IMR-90 (cell line): Measurements from ENCODE around the gene CCKAR. TPM values are rescaled to one million over a fixed set of nuclear protein-coding genes. Genes with fewer than 3 reads are reported as not detected.

Source experiments
- ATAC-seq: fragments of 200-7000 bp; cut with Tn5 transposase; 2 replicates; pipeline ENCODE4 v1.9.1; 2020; ENCODE audit warnings: low read depth, mild to moderate bottlenecking, moderate library complexity
- BruUV-seq: library from RNA; stranded (reverse); fragments of 400-500 nt; replicated peaks from 2 replicates; lab custom pipeline; 2021; lab: Mats Ljungman, UMichigan
- CTCF ChIA-PET: fragments of 300-600 bp; formaldehyde crosslinking; extraction: SDS; loops from one replicate; lab custom pipeline; 2021; ENCODE audit warnings: antibody characterized with exemption; lab: Yijun Ruan, JAX
- POLR2A ChIA-PET: fragments of 300-600 bp; sonication (Branson Sonifier 250); formaldehyde crosslinking; loops from one replicate; lab custom pipeline; 2022; ENCODE audit warnings: antibody characterized with exemption; ENCODE audit not compliant: unreplicated experiment; lab: Charles Lee
- DNase-seq: peaks from one replicate; pipeline ENCODE4 v3.0.0; 2013
- H2AFZ ChIP-seq: replicated peaks from 2 replicates; pipeline ENCODE3; 2013; ENCODE audit warnings: low read length, mild to moderate bottlenecking; ENCODE audit not compliant: poor library complexity
- H2AK5ac ChIP-seq: 2 replicates; pipeline ENCODE4 v1.6.1; 2013; ENCODE audit warnings: low read depth, low read length, inconsistent platforms
- H2AK9ac ChIP-seq: replicated peaks from 2 replicates; pipeline ENCODE3; 2013; ENCODE audit warnings: mild to moderate bottlenecking, low read depth, low read length, moderate library complexity; ENCODE audit not compliant: poor library complexity
- H2BK120ac ChIP-seq: 2 replicates; pipeline ENCODE4 v1.6.1; 2013; ENCODE audit warnings: low read depth, low read length, inconsistent platforms
- H2BK15ac ChIP-seq: 3 replicates; pipeline ENCODE4 v1.6.1; 2013; ENCODE audit warnings: low read depth, low read length, inconsistent platforms
- H2BK20ac ChIP-seq: 2 replicates; pipeline ENCODE4 v1.6.1; 2013; ENCODE audit warnings: low read depth, mild to moderate bottlenecking, inconsistent platforms, low read length, moderate library complexity
- H2BK5ac ChIP-seq: 2 replicates; pipeline ENCODE4 v1.6.1; 2013; ENCODE audit warnings: mild to moderate bottlenecking, low read depth, low read length, inconsistent platforms; ENCODE audit not compliant: poor library complexity, severe bottlenecking
- H3K14ac ChIP-seq: replicated peaks from 2 replicates; pipeline ENCODE4 v1.6.1; 2013; ENCODE audit warnings: low read depth, low read length, inconsistent platforms
- H3K18ac ChIP-seq: 2 replicates; pipeline ENCODE4 v1.6.1; 2013; ENCODE audit warnings: low read depth, low read length, control low read depth
- H3K23ac ChIP-seq: 2 replicates; pipeline ENCODE4 v1.6.1; 2013; ENCODE audit warnings: low read depth, low read length, inconsistent platforms
- H3K27ac ChIP-seq: 2 replicates; pipeline ENCODE4 v1.5.1; 2013; ENCODE audit warnings: mild to moderate bottlenecking, control low read depth, low read length; ENCODE audit not compliant: insufficient read depth
- H3K27me3 ChIP-seq: 2 replicates; pipeline ENCODE4 v1.6.1; 2013; ENCODE audit warnings: low read length; ENCODE audit not compliant: control insufficient read depth, insufficient read depth
- H3K36me3 ChIP-seq: 2 replicates; pipeline ENCODE4 v1.6.1; 2013; ENCODE audit warnings: low read length, mixed read lengths; ENCODE audit not compliant: control insufficient read depth, insufficient read depth
- H3K4ac ChIP-seq: 2 replicates; pipeline ENCODE4 v1.6.1; 2013; ENCODE audit warnings: low read depth, low read length, inconsistent platforms
- H3K4me1 ChIP-seq: 2 replicates; pipeline ENCODE4 v1.6.1; 2013; ENCODE audit warnings: low read length, mixed read lengths; ENCODE audit not compliant: control insufficient read depth, insufficient read depth
- H3K4me2 ChIP-seq: 2 replicates; pipeline ENCODE4 v1.6.1; 2013; ENCODE audit warnings: low read depth, mild to moderate bottlenecking, control low read depth, low read length, moderate library complexity
- H3K4me3 ChIP-seq: 2 replicates; pipeline ENCODE4 v1.5.1; 2013; ENCODE audit warnings: low read depth, mild to moderate bottlenecking, control low read depth, low read length, moderate library complexity; ENCODE audit not compliant: insufficient read depth
- H3K56ac ChIP-seq: 2 replicates; pipeline ENCODE4 v1.6.1; 2013; ENCODE audit warnings: low read length, inconsistent platforms; ENCODE audit not compliant: insufficient read depth; ENCODE audit errors: extremely low read depth
- H3K79me1 ChIP-seq, 2 experiments: 2 replicates each; pipeline ENCODE4 v1.6.1; 2013; ENCODE audit warnings: low read length in 2 of 2, inconsistent platforms in 1 of 2, low read depth in 1 of 2
- H3K9ac ChIP-seq: 2 replicates; pipeline ENCODE4 v1.6.1; 2013; ENCODE audit warnings: low read depth, low read length, control low read depth
- H3K9me1 ChIP-seq: 2 replicates; pipeline ENCODE4 v1.6.1; 2013; ENCODE audit warnings: low read length, inconsistent platforms; ENCODE audit not compliant: insufficient read depth
- H3K9me3 ChIP-seq: 2 replicates; pipeline ENCODE4 v1.6.1; 2013; ENCODE audit warnings: low read length; ENCODE audit not compliant: control insufficient read depth, insufficient read depth
- H4K20me1 ChIP-seq: 2 replicates; pipeline ENCODE4 v1.6.1; 2013; ENCODE audit warnings: low read length, inconsistent platforms; ENCODE audit not compliant: insufficient read depth
- H4K5ac ChIP-seq: 2 replicates; pipeline ENCODE4 v1.6.1; 2013; ENCODE audit warnings: mild to moderate bottlenecking, low read depth, low read length, control low read depth
- H4K8ac ChIP-seq, 2 experiments: 2 replicates each; pipeline ENCODE4 v1.6.1; 2013; ENCODE audit warnings: low read depth in 2 of 2, low read length in 2 of 2, control low read depth in 1 of 2, inconsistent platforms in 1 of 2
- H4K91ac ChIP-seq: 2 replicates; pipeline ENCODE4 v1.6.1; 2013; ENCODE audit warnings: low read depth, low read length, inconsistent platforms; ENCODE audit not compliant: insufficient read depth
- BHLHE40 ChIP-seq: fragments of 150-350 bp; IDR thresholded peaks from 2 replicates; pipeline ENCODE4 v1.6.1; 2016; ENCODE audit warnings: mild to moderate bottlenecking, low read depth, low read length
- CEBPB ChIP-seq: IDR thresholded peaks from 2 replicates; pipeline ENCODE4 v1.6.1; 2012; ENCODE audit warnings: low read depth, low read length, improper control_type of control experiment
- WGBS, 2 experiments: methylation state at CpG; one replicate each; pipeline versions ENCODE4 v1.1.5 to v1.1.7; 2013; ENCODE audit warnings: missing lambda C conversion rate in 2 of 2; ENCODE audit not compliant: insufficient read length in 1 of 2; ENCODE audit errors: extremely low coverage in 2 of 2; 5-methylcytosine and 5-hydroxymethylcytosine counted together
- dilution Hi-C: fragments of 300-500 bp; cut with HindIII; formaldehyde crosslinking; loops from one replicate; pipeline ENCODE4 v1.14.3; 2018; ENCODE audit warnings: low sequenced_read_pairs; ENCODE audit not compliant: unreplicated experiment
- in situ Hi-C: fragments of 300-500 bp; cut with MboI; formaldehyde crosslinking; loops from 3 replicates; pipeline ENCODE4 v1.14.3; 2019; ENCODE audit warnings: low sequenced_read_pairs, inconsistent platforms, mixed read lengths
- intact Hi-C: fragments of 100-400 bp; cut with micrococcal nuclease; formaldehyde crosslinking; loops from 2 replicates; pipeline ENCODE4 v1.10.0; 2022
- polyA plus RNA-seq, 3 experiments: library from polyadenylated mRNA; depleted of rRNA; stranded (reverse); fragments of >200 nt; gene quantifications; 2 replicates each; pipeline ENCODE4 v1.2.3, GENCODE V29; 2012; ENCODE audit warnings: low replicate concordance in 1 of 3
- total RNA-seq: library from RNA; depleted of rRNA; stranded (reverse); fragments of >200 nt; gene quantifications from 2 replicates; pipeline ENCODE4 v1.2.3, GENCODE V29; 2012
- TF ChIP-seq, protein P1 (sequence below): conservative IDR thresholded peaks from 2 replicates; pipeline ENCODE4 v1.5.1; 2012; ENCODE audit warnings: mild to moderate bottlenecking, low read depth, low read length, improper control_type of control experiment

Gene CCKAR
- total and polyA plus RNA-seq, 2 of the 4 experiments (the other 2 are of a cell fraction), result not detected

- no peak overlapping the region for H2BK120ac ChIP-seq
- no peak overlapping the region for H2BK5ac ChIP-seq
- H3K4me1 ChIP-seq, result peaks cover 4% of the 10 kb centered on the region
- in situ Hi-C loops, result no loop called here
- H3K9ac ChIP-seq, result no peak overlapping the region
- H2AK9ac ChIP-seq, result no peak overlapping the region
- H2AK5ac ChIP-seq, result no peak overlapping the region
- ChIA-PET CTCF (no interaction called here), POLR2A (no interaction called here)
- ATAC-seq, result peak; percentile 48
- no peak for TF ChIP-seq CEBPB
- TF ChIP-seq BHLHE40, result no peak
- TF ChIP-seq, protein P1, sequence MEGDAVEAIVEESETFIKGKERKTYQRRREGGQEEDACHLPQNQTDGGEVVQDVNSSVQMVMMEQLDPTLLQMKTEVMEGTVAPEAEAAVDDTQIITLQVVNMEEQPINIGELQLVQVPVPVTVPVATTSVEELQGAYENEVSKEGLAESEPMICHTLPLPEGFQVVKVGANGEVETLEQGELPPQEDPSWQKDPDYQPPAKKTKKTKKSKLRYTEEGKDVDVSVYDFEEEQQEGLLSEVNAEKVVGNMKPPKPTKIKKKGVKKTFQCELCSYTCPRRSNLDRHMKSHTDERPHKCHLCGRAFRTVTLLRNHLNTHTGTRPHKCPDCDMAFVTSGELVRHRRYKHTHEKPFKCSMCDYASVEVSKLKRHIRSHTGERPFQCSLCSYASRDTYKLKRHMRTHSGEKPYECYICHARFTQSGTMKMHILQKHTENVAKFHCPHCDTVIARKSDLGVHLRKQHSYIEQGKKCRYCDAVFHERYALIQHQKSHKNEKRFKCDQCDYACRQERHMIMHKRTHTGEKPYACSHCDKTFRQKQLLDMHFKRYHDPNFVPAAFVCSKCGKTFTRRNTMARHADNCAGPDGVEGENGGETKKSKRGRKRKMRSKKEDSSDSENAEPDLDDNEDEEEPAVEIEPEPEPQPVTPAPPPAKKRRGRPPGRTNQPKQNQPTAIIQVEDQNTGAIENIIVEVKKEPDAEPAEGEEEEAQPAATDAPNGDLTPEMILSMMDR, result no peak
- H3K9me3 ChIP-seq, result no peaks in the 10 kb centered on the region
- no peak overlapping the region for H3K56ac ChIP-seq
- peak overlapping the region; percentile 68 for H3K14ac ChIP-seq
- no peak overlapping the region for H2AFZ ChIP-seq
- intact Hi-C loops, result no loop called here
- no peaks in the 10 kb centered on the region for H3K36me3 ChIP-seq
- no peaks in the 10 kb centered on the region for H3K79me1 ChIP-seq
- no peaks in the 10 kb centered on the region for H3K9me1 ChIP-seq
- H4K8ac ChIP-seq, result no peak overlapping the region
- H3K4me2 ChIP-seq, result no peak overlapping the region
- H3K4me3 ChIP-seq, result no peak overlapping the region
- H4K20me1 ChIP-seq, result no peaks in the 10 kb centered on the region
- H4K5ac ChIP-seq, result no peak overlapping the region; the same call in 1 of the 2 replicates
- WGBS, 2 experiments, result no CpG with 5 or more reads among the region's 3 CpGs
- no peak overlapping the region for H2BK20ac ChIP-seq
- peak overlapping the region; percentile 16; the same call in 1 of the 2 replicates for H3K4ac ChIP-seq
- DNase-seq, result no peak
- no peak overlapping the region for H2BK15ac ChIP-seq
- H3K27me3 ChIP-seq, result peaks cover under 1% of the 10 kb centered on the region; the same call in 1 of the 2 replicates
- H4K91ac ChIP-seq, result no peak overlapping the region
- dilution Hi-C loops, result no loop called here
- H3K18ac ChIP-seq, result peak overlapping the region; percentile 65
- no TSS peak for BruUV-seq
- 0 out of 2 replicates have a peak overlapping the region, but pooled peaks have one; percentile 15 for H3K23ac ChIP-seq
- H3K27ac ChIP-seq, result peak overlapping the region; percentile 9; the same call in 1 of the 2 replicates
These were observed 7.5 kb downstream of the CCKAR start for GRCh38 chr4:26482508-26483462.
